WTC11 (cell line): Measurements from ENCODE around the gene ZFP36L1. TPM values are rescaled to one million over a fixed set of nuclear protein-coding genes. Genes with fewer than 3 reads are reported as not detected.

Source experiments
- AFF4 ChIP-seq: sonication (generic); formaldehyde crosslinking; IDR thresholded peaks from 2 replicates; pipeline ENCODE4 v1.8.1; 2023; ENCODE audit warnings: mild to moderate bottlenecking, missing genetic modification reagents, borderline replicate concordance
- ETV6 ChIP-seq: sonication (generic); formaldehyde crosslinking; IDR thresholded peaks from 2 replicates; pipeline ENCODE4 v1.8.1; 2022; ENCODE audit warnings: mild to moderate bottlenecking, missing genetic modification reagents
- GTF2I ChIP-seq: fragments of 250-450 bp; sonication (Bioruptor Pico); conservative IDR thresholded peaks from 2 replicates; pipeline ENCODE4 v1.4.0; 2021; ENCODE audit warnings: mild to moderate bottlenecking
- IRF1 ChIP-seq: sonication (generic); formaldehyde crosslinking; IDR thresholded peaks from 2 replicates; pipeline ENCODE4 v1.8.0; 2023; ENCODE audit warnings: missing genetic modification reagents
- MXD4 ChIP-seq: fragments of 250-450 bp; sonication (Bioruptor Pico); IDR thresholded peaks from 2 replicates; pipeline ENCODE4 v1.8.0; 2021; ENCODE audit warnings: mild to moderate bottlenecking, moderate library complexity, borderline replicate concordance
- NFYB ChIP-seq: sonication (generic); formaldehyde crosslinking; conservative IDR thresholded peaks from 2 replicates; pipeline ENCODE4 v1.8.0; 2022; ENCODE audit warnings: low read depth, missing genetic modification reagents
- NR1H2 ChIP-seq: sonication (generic); formaldehyde crosslinking; IDR thresholded peaks from 2 replicates; pipeline ENCODE4 v1.9.0; 2021; ENCODE audit warnings: mild to moderate bottlenecking, moderate library complexity, missing genetic modification reagents
- NR3C1 ChIP-seq: sonication (generic); formaldehyde crosslinking; conservative IDR thresholded peaks from 2 replicates; pipeline ENCODE4 v1.8.1; 2023; ENCODE audit warnings: low read depth, mild to moderate bottlenecking, missing genetic modification reagents
- RELA ChIP-seq: sonication (generic); formaldehyde crosslinking; IDR thresholded peaks from 2 replicates; pipeline ENCODE4 v1.8.1; 2022; ENCODE audit warnings: missing genetic modification reagents, mild to moderate bottlenecking, borderline replicate concordance
- SP1 ChIP-seq: sonication (generic); formaldehyde crosslinking; conservative IDR thresholded peaks from 2 replicates; pipeline ENCODE4 v1.8.1; 2022; ENCODE audit warnings: missing genetic modification reagents
- total RNA-seq: library from RNA; stranded (reverse); gene quantifications from 3 replicates; pipeline ENCODE4 v1.2.3, GENCODE V29; 2021
- TF ChIP-seq, protein P1 (sequence below): fragments of 250-450 bp; sonication (Bioruptor Pico); IDR thresholded peaks from 2 replicates; pipeline ENCODE4 v1.9.0; 2021; ENCODE audit warnings: mild to moderate bottlenecking, borderline replicate concordance
- TF ChIP-seq, protein P2 (sequence below): sonication (generic); formaldehyde crosslinking; IDR thresholded peaks from 2 replicates; pipeline ENCODE4 v1.8.0; 2023; ENCODE audit warnings: missing genetic modification reagents, mild to moderate bottlenecking, borderline replicate concordance
- TF ChIP-seq, protein P3 (sequence below): sonication (generic); formaldehyde crosslinking; IDR thresholded peaks from 2 replicates; pipeline ENCODE4 v1.8.1; 2022; ENCODE audit warnings: low read depth, mild to moderate bottlenecking, moderate library complexity, missing genetic modification reagents, borderline replicate concordance

ZFP36L1 gene
- total RNA-seq, 1 experiment from 2014 or later = 132 TPM

- no peak for TF ChIP-seq AFF4
- TF ChIP-seq SP1 (CRISPR knock-in tag) = no peak
- TF ChIP-seq, protein P1, sequence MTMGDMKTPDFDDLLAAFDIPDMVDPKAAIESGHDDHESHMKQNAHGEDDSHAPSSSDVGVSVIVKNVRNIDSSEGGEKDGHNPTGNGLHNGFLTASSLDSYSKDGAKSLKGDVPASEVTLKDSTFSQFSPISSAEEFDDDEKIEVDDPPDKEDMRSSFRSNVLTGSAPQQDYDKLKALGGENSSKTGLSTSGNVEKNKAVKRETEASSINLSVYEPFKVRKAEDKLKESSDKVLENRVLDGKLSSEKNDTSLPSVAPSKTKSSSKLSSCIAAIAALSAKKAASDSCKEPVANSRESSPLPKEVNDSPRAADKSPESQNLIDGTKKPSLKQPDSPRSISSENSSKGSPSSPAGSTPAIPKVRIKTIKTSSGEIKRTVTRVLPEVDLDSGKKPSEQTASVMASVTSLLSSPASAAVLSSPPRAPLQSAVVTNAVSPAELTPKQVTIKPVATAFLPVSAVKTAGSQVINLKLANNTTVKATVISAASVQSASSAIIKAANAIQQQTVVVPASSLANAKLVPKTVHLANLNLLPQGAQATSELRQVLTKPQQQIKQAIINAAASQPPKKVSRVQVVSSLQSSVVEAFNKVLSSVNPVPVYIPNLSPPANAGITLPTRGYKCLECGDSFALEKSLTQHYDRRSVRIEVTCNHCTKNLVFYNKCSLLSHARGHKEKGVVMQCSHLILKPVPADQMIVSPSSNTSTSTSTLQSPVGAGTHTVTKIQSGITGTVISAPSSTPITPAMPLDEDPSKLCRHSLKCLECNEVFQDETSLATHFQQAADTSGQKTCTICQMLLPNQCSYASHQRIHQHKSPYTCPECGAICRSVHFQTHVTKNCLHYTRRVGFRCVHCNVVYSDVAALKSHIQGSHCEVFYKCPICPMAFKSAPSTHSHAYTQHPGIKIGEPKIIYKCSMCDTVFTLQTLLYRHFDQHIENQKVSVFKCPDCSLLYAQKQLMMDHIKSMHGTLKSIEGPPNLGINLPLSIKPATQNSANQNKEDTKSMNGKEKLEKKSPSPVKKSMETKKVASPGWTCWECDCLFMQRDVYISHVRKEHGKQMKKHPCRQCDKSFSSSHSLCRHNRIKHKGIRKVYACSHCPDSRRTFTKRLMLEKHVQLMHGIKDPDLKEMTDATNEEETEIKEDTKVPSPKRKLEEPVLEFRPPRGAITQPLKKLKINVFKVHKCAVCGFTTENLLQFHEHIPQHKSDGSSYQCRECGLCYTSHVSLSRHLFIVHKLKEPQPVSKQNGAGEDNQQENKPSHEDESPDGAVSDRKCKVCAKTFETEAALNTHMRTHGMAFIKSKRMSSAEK (CRISPR knock-in tag) = no peak
- TF ChIP-seq NR3C1 (CRISPR knock-in tag) = no peak
- TF ChIP-seq GTF2I (CRISPR knock-in tag) = no peak
- TF ChIP-seq ETV6 (CRISPR knock-in tag) = no peak
- TF ChIP-seq RELA (CRISPR knock-in tag) = no peak
- no peak for TF ChIP-seq NR1H2 (CRISPR knock-in tag)
- no peak for TF ChIP-seq IRF1
- no peak for TF ChIP-seq MXD4 (CRISPR knock-in tag)
- TF ChIP-seq, protein P2, sequence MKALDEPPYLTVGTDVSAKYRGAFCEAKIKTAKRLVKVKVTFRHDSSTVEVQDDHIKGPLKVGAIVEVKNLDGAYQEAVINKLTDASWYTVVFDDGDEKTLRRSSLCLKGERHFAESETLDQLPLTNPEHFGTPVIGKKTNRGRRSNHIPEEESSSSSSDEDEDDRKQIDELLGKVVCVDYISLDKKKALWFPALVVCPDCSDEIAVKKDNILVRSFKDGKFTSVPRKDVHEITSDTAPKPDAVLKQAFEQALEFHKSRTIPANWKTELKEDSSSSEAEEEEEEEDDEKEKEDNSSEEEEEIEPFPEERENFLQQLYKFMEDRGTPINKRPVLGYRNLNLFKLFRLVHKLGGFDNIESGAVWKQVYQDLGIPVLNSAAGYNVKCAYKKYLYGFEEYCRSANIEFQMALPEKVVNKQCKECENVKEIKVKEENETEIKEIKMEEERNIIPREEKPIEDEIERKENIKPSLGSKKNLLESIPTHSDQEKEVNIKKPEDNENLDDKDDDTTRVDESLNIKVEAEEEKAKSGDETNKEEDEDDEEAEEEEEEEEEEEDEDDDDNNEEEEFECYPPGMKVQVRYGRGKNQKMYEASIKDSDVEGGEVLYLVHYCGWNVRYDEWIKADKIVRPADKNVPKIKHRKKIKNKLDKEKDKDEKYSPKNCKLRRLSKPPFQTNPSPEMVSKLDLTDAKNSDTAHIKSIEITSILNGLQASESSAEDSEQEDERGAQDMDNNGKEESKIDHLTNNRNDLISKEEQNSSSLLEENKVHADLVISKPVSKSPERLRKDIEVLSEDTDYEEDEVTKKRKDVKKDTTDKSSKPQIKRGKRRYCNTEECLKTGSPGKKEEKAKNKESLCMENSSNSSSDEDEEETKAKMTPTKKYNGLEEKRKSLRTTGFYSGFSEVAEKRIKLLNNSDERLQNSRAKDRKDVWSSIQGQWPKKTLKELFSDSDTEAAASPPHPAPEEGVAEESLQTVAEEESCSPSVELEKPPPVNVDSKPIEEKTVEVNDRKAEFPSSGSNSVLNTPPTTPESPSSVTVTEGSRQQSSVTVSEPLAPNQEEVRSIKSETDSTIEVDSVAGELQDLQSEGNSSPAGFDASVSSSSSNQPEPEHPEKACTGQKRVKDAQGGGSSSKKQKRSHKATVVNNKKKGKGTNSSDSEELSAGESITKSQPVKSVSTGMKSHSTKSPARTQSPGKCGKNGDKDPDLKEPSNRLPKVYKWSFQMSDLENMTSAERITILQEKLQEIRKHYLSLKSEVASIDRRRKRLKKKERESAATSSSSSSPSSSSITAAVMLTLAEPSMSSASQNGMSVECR (CRISPR knock-in tag) = no peak
- no peak for TF ChIP-seq NFYB (CRISPR knock-in tag)
- TF ChIP-seq, protein P3, sequence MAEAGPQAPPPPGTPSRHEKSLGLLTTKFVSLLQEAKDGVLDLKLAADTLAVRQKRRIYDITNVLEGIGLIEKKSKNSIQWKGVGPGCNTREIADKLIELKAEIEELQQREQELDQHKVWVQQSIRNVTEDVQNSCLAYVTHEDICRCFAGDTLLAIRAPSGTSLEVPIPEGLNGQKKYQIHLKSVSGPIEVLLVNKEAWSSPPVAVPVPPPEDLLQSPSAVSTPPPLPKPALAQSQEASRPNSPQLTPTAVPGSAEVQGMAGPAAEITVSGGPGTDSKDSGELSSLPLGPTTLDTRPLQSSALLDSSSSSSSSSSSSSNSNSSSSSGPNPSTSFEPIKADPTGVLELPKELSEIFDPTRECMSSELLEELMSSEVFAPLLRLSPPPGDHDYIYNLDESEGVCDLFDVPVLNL (CRISPR knock-in tag) = no peak
Measured at GRCh38 chr14:68790644-68791077, 2.2 kb downstream of the ZFP36L1 start (continued).
